ENCODE results near the gene LDLRAD3.

- TF ChIP-seq CTCF (conservative IDR thresholded peaks at IDR 0.05; ENCODE audit: low read length) (no peak), EZH2phosphoT487 (IDR thresholded peaks at IDR 0.05; ENCODE audit: borderline replicate concordance) (no peak)
Measured at GRCh38 chr11:35943309-35943708, 553 bp upstream of the LDLRAD3 start.

All from Loucy (cell line).